ENCODE measurements around the gene LYL1. TPM values are rescaled to one million over a fixed set of nuclear protein-coding genes. Genes with fewer than 3 reads are reported as not detected.
A peak's percentile ranks its signal among the peaks of the same experiment; 100 is the strongest.

Gene LYL1
- total and polyA plus RNA-seq, 2 of the 13 experiments (the other 11 are each of a cell fraction or from before 2014, with no cell fraction given): 0.75 to 0.92 TPM

DNA sequence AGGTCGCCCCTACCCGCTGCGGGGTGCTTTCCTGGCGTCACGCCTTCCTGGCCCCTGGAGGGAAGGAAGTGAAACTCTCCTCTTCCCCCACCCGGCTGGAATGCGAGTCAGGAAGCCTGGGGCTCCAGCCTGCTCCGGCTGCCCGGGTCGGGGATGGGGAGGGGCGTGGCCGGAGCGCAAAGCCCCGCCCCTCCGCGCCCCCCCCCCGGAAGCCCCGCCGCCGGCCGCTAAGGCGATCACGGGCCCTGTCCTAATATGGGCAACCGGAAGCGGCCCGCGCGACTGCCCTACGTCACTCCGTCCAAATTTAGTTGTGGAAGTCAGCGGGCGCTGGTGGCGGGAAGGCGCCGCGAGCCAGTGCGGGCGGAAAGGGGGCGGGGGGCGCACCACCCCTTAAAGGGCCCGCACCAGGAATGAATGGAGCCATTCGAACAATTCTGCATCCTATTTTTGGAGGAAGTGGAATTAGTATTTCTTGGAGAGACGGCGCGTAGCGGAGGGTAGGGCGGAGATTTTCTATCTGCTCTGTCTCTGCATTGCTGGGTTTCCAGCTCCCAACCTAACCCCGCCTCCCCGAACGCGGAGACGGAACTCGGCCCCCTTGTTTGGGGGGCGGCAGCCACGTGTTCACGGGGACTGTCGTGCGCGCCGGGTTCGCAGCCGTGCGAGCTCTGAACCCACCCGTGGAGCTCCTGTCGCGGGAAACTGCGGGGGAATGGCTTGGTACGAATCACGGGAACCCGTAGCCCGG is 49.1 kb upstream of the LYL1 start (continued):
- TF ChIP-seq, protein P1, sequence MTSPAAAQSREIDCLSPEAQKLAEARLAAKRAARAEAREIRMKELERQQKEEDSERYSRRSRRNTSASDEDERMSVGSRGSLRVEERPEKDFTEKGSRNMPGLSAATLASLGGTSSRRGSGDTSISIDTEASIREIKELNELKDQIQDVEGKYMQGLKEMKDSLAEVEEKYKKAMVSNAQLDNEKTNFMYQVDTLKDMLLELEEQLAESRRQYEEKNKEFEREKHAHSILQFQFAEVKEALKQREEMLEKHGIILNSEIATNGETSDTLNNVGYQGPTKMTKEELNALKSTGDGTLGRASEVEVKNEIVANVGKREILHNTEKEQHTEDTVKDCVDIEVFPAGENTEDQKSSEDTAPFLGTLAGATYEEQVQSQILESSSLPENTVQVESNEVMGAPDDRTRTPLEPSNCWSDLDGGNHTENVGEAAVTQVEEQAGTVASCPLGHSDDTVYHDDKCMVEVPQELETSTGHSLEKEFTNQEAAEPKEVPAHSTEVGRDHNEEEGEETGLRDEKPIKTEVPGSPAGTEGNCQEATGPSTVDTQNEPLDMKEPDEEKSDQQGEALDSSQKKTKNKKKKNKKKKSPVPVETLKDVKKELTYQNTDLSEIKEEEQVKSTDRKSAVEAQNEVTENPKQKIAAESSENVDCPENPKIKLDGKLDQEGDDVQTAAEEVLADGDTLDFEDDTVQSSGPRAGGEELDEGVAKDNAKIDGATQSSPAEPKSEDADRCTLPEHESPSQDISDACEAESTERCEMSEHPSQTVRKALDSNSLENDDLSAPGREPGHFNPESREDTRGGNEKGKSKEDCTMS (CRISPR knock-in tag; conservative IDR thresholded peaks at IDR 0.05): no peak
- TF ChIP-seq, protein P2, sequence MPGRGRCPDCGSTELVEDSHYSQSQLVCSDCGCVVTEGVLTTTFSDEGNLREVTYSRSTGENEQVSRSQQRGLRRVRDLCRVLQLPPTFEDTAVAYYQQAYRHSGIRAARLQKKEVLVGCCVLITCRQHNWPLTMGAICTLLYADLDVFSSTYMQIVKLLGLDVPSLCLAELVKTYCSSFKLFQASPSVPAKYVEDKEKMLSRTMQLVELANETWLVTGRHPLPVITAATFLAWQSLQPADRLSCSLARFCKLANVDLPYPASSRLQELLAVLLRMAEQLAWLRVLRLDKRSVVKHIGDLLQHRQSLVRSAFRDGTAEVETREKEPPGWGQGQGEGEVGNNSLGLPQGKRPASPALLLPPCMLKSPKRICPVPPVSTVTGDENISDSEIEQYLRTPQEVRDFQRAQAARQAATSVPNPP (CRISPR knock-in tag; IDR thresholded peaks at IDR 0.05): no peak
- no peak for TF ChIP-seq FIP1L1 (IDR thresholded peaks at IDR 0.05; ENCODE audit: borderline replicate concordance, insufficient read depth, low read depth, low read length)
- TF ChIP-seq ZFX (CRISPR knock-in tag; IDR thresholded peaks at IDR 0.05; ENCODE audit: low read depth): peak; percentile 36
- no peak for TF ChIP-seq REXO4 (CRISPR knock-in tag; IDR thresholded peaks at IDR 0.05; ENCODE audit: borderline replicate concordance)
- no peak for TF ChIP-seq TBX3 (IDR thresholded peaks at IDR 0.05; ENCODE audit: borderline replicate concordance)
- peak; percentile 56 for TF ChIP-seq KAT8 (CRISPR knock-in tag; IDR thresholded peaks at IDR 0.05)
- peak; percentile 78; the same call in 1 of the 2 replicates for TF ChIP-seq GATA4 (IDR thresholded peaks at IDR 0.05; ENCODE audit: borderline replicate concordance, low read depth)
- TF ChIP-seq ZNF180 (CRISPR knock-in tag; IDR thresholded peaks at IDR 0.05; ENCODE audit: borderline replicate concordance, low read depth): no peak
- 0 out of 2 replicates have a peak, but pooled peaks have one; percentile 38 for TF ChIP-seq PITX1 (CRISPR knock-in tag; IDR thresholded peaks at IDR 0.05)
- peak; percentile 67; the same call in 1 of the 2 replicates for TF ChIP-seq RFXAP (CRISPR knock-in tag; IDR thresholded peaks at IDR 0.05; ENCODE audit: borderline replicate concordance)
- TF ChIP-seq KLF9 (CRISPR knock-in tag; IDR thresholded peaks at IDR 0.05; ENCODE audit: low read depth): no peak
- TF ChIP-seq MEIS2 (CRISPR knock-in tag; IDR thresholded peaks at IDR 0.05): peak; percentile 53; the same call in 1 of the 2 replicates
- TF ChIP-seq CC2D1A (CRISPR knock-in tag; IDR thresholded peaks at IDR 0.05): no peak
- no peak for TF ChIP-seq ZNF30 (CRISPR knock-in tag; IDR thresholded peaks at IDR 0.05)
- no peak for TF ChIP-seq MAFK (conservative IDR thresholded peaks at IDR 0.05 in 1 of 2, IDR thresholded peaks at IDR 0.05 in 1 of 2; ENCODE audit: low read length in 2 of 2)
- TF ChIP-seq MYNN (CRISPR knock-in tag; IDR thresholded peaks at IDR 0.05; ENCODE audit: low read depth): peak; percentile 9; the same call in 1 of the 2 replicates
- TF ChIP-seq CENPT (CRISPR knock-in tag; IDR thresholded peaks at IDR 0.05; ENCODE audit: low read depth): no peak
- TF ChIP-seq ZNF431 (CRISPR knock-in tag; IDR thresholded peaks at IDR 0.05; ENCODE audit: borderline replicate concordance, low read depth): peak; percentile 71; the same call in 1 of the 2 replicates
- TF ChIP-seq ZNF678 (CRISPR knock-in tag; IDR thresholded peaks at IDR 0.05): peak; percentile 60; the same call in 1 of the 2 replicates
- TF ChIP-seq PCBP2 (optimal IDR thresholded peaks at IDR 0.05; ENCODE audit: low read depth, low read length, poor library complexity, severe bottlenecking): no peak
- TF ChIP-seq NKX3-1 (CRISPR knock-in tag; IDR thresholded peaks at IDR 0.05): peak; percentile 81
- peak; percentile 62; the same call in 1 of the 2 replicates for TF ChIP-seq GFI1 (CRISPR knock-in tag; IDR thresholded peaks at IDR 0.05; ENCODE audit: borderline replicate concordance)
- TF ChIP-seq, protein P3, sequence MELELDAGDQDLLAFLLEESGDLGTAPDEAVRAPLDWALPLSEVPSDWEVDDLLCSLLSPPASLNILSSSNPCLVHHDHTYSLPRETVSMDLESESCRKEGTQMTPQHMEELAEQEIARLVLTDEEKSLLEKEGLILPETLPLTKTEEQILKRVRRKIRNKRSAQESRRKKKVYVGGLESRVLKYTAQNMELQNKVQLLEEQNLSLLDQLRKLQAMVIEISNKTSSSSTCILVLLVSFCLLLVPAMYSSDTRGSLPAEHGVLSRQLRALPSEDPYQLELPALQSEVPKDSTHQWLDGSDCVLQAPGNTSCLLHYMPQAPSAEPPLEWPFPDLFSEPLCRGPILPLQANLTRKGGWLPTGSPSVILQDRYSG (CRISPR knock-in tag; IDR thresholded peaks at IDR 0.05): 0 out of 2 replicates have a peak, but pooled peaks have one; percentile 42
- TF ChIP-seq ZNF577 (CRISPR knock-in tag; IDR thresholded peaks at IDR 0.05; ENCODE audit: borderline replicate concordance, low read depth): no peak
- TF ChIP-seq TEAD2 (CRISPR knock-in tag; IDR thresholded peaks at IDR 0.05): no peak
